ENCODE measurements around the gene SLC37A1.

DNA sequence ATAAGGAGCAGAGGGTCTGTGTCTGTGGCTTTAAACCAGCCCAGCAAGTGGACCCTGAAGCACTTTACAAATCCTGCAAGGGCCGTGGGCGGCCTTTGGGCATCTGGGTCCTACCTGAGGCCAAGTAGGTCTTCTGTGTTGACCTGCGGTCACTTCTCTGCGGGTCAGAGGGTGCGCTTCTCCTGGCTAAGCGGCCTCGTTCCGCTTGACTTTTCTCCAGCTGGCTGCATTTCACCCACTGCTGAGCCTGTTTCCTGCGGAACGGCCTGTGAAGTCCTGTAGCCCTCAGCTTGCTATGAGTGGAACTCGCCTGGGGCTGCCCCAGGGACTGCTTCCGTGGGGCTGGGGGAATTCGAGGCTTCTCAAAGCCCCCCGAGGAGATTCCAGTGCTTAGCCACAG lies 43.3 kb downstream of the SLC37A1 start:
- TF ChIP-seq SIN3A (IDR thresholded peaks at IDR 0.05; ENCODE audit: borderline replicate concordance, insufficient read depth, low read length) (no peak), TAF1 (IDR thresholded peaks at IDR 0.05; ENCODE audit: borderline replicate concordance, insufficient read depth, low read length) (no peak), REST (IDR thresholded peaks at IDR 0.05; ENCODE audit: insufficient read depth in 1 of 2, low read depth in 2 of 2, low read length in 2 of 2) (no peak), POLR2AphosphoS5 (IDR thresholded peaks at IDR 0.05; ENCODE audit: low read depth, low read length) (no peak), FOXP2 (optimal IDR thresholded peaks at IDR 0.05; ENCODE audit: borderline replicate concordance, extremely low read depth, extremely low read length, insufficient read depth) (no peak)
